Panc1 (cell line): ENCODE data around the gene ECI1. TPM values are rescaled to one million over a fixed set of nuclear protein-coding genes. Genes with fewer than 3 reads are reported as not detected.

Experiments
- ATAC-seq: fragments of 200-7000 bp; cut with Tn5 transposase; 2 replicates; pipeline ENCODE4 v1.9.1; 2020; ENCODE audit warnings: mild to moderate bottlenecking, moderate library complexity
- BruUV-seq: library from RNA; stranded (reverse); fragments of 400-500 nt; replicated peaks from 2 replicates; lab custom pipeline; 2021; lab: Mats Ljungman, UMichigan
- CTCF ChIA-PET: fragments of 300-600 bp; sonication (Branson Sonifier 250); formaldehyde crosslinking; loops from one replicate; lab custom pipeline; 2022; ENCODE audit warnings: antibody characterized with exemption; lab: Charles Lee
- POLR2A ChIA-PET: fragments of 300-600 bp; sonication (Branson Sonifier 250); formaldehyde crosslinking; loops from one replicate; lab custom pipeline; 2022; ENCODE audit warnings: antibody characterized with exemption; lab: Charles Lee
- DNase-seq: peaks from one replicate; pipeline ENCODE4 v3.0.0-alpha.2; 2010; ENCODE audit warnings: low read depth, low spot score
- H3K27ac ChIP-seq: 2 replicates; pipeline ENCODE4 v1.5.1; 2011; ENCODE audit warnings: mild to moderate bottlenecking, low read length, inconsistent platforms
- H3K27me3 ChIP-seq: fragments of 200-500 bp; sonication (Bioruptor generic); 2 replicates; pipeline ENCODE4 v1.6.0; 2014; ENCODE audit warnings: low read length, inconsistent platforms; ENCODE audit not compliant: control insufficient read depth, insufficient read depth
- H3K36me3 ChIP-seq: fragments of 200-500 bp; sonication (Bioruptor generic); 2 replicates; pipeline ENCODE4 v1.5.1; 2014; ENCODE audit warnings: inconsistent platforms, mild to moderate bottlenecking, low read length, moderate library complexity; ENCODE audit not compliant: control insufficient read depth, insufficient read depth
- H3K4me1 ChIP-seq: 2 replicates; pipeline ENCODE4 v1.5.1; 2011; ENCODE audit warnings: inconsistent platforms, mild to moderate bottlenecking, low read length, moderate library complexity; ENCODE audit not compliant: control insufficient read depth, insufficient read depth
- H3K4me3 ChIP-seq, 2 experiments: 2 replicates each; pipeline ENCODE4 v1.5.1; 2011 to 2012; ENCODE audit warnings: low read depth in 2 of 2, low read length in 2 of 2, mild to moderate bottlenecking in 2 of 2, inconsistent platforms in 1 of 2, moderate library complexity in 1 of 2
- H3K9me3 ChIP-seq: fragments of 200-500 bp; sonication (Bioruptor generic); 2 replicates; pipeline ENCODE4 v1.5.1; 2014; ENCODE audit warnings: low read depth, mild to moderate bottlenecking, inconsistent platforms, low read length, moderate library complexity; ENCODE audit not compliant: control insufficient read depth, insufficient read depth
- CTCF ChIP-seq: fragments of 450-650 bp; IDR thresholded peaks from 2 replicates; pipeline ENCODE4 v1.5.1; 2017; ENCODE audit warnings: mild to moderate bottlenecking
- POLR2AphosphoS5 ChIP-seq: IDR thresholded peaks from 2 replicates; pipeline ENCODE4 v1.6.1; 2012; ENCODE audit warnings: mild to moderate bottlenecking, low read depth, low read length, moderate library complexity
- REST ChIP-seq, 2 experiments: IDR thresholded peaks; 2 replicates each; pipeline ENCODE4 v1.6.1; 2011 to 2012; ENCODE audit warnings: low read depth in 2 of 2, control low read depth in 1 of 2, low read length in 1 of 2, mild to moderate bottlenecking in 1 of 2, moderate library complexity in 1 of 2; ENCODE audit not compliant: insufficient read depth in 1 of 2
- SIN3A ChIP-seq: IDR thresholded peaks from 2 replicates; pipeline ENCODE4 v1.6.1; 2012; ENCODE audit warnings: low read depth, mild to moderate bottlenecking, low read length, moderate library complexity, borderline replicate concordance; ENCODE audit not compliant: insufficient read depth
- TCF7L2 ChIP-seq: IDR thresholded peaks from 2 replicates; pipeline ENCODE4 v1.6.1; 2011; ENCODE audit warnings: mild to moderate bottlenecking, low read depth, low read length, inconsistent platforms
- in situ Hi-C: cut with HindIII; loops from 2 replicates; pipeline ENCODE4 v1.10.0; 2016; ENCODE audit warnings: low sequenced_read_pairs, low pct_unique_long_range_greater_than_20kb
- intact Hi-C: fragments of 100-400 bp; cut with micrococcal nuclease; formaldehyde crosslinking; loops from one replicate; pipeline ENCODE4 v1.10.0; 2022; ENCODE audit not compliant: unreplicated experiment
- total RNA-seq: library from RNA; stranded (reverse); gene quantifications from one replicate; pipeline ENCODE4 v1.2.1, GENCODE V29; 2021; ENCODE audit not compliant: unreplicated experiment

Gene ECI1
- total RNA-seq, 1 experiment from 2014 or later, result 117 TPM

GRCh38 chr16:2295056-2295798, 43.8 kb upstream of the ECI1 start:
- intact Hi-C loops (no loop called here), in situ Hi-C loops (no loop called here)
- no peak for TF ChIP-seq TCF7L2
- no peak for TF ChIP-seq SIN3A
- no peak for TF ChIP-seq CTCF
- no peak for TF ChIP-seq POLR2AphosphoS5
- no peak for TF ChIP-seq REST (IDR thresholded peaks at IDR 0.05; ENCODE audit: insufficient read depth in 1 of 2, low read depth in 2 of 2, low read length in 1 of 2)
- ChIA-PET CTCF (no interaction called here), POLR2A (no interaction called here)
- Histone ChIP-seq H3K4me1 (no peaks in the 10 kb centered on the region), H3K4me3 (no peak overlapping the region), H3K36me3 (no peaks in the 10 kb centered on the region), H3K27ac (no peak overlapping the region), H3K9me3 (no peaks in the 10 kb centered on the region), H3K27me3 (no peaks in the 10 kb centered on the region)
- ATAC-seq, result no peak
- no TSS peak for BruUV-seq
- no peak for DNase-seq

- Histone ChIP-seq H3K4me1 (no peaks in the 10 kb centered on the region), H3K27me3 (no peaks in the 10 kb centered on the region), H3K4me3 (no peak overlapping the region), H3K36me3 (no peaks in the 10 kb centered on the region), H3K9me3 (no peaks in the 10 kb centered on the region), H3K27ac (no peak overlapping the region)
- in situ Hi-C loops, result no loop called here
- no peak for DNase-seq
- no TSS peak for BruUV-seq
- ChIA-PET POLR2A (interaction anchor here (0.6 kb wide), 1 partner anchor 163 kb away, joined by 17 read pairs; no protein-coding TSS in a partner anchor), CTCF (no interaction called here)
- TF ChIP-seq SIN3A (no peak), TCF7L2 (no peak), CTCF (no peak), POLR2AphosphoS5 (no peak), REST (IDR thresholded peaks at IDR 0.05; ENCODE audit: insufficient read depth in 1 of 2, low read depth in 2 of 2, low read length in 1 of 2) (no peak)
- no peak for ATAC-seq
- intact Hi-C loops, result no loop called here
Observed at GRCh38 chr16:2292221-2292620, 40.8 kb upstream of the ECI1 start.
